Stimulated activated CD4-positive, alpha-beta T cell treated with anti-CD3 and anti-CD28 coated beads, Interleukin-4, amount 100 ng/mL, for 1 hour (primary cell): ENCODE measurements around the gene RERE.

ENCODE experiments used
- DNase-seq: peaks from one replicate; pipeline ENCODE4 v3.0.0-alpha.2; 2020

RERE gene

GRCh38 chr1:8312235-8313218, 504.9 kb downstream of the RERE start:
- no peak for DNase-seq

GRCh38 chr1:8311068-8311718, 506.2 kb downstream of the RERE start:
- DNase-seq, result no peak

GRCh38 chr1:8307628-8308027, 509.8 kb downstream of the RERE start:
- no peak for DNase-seq

GRCh38 chr1:8303876-8304275, 513.6 kb downstream of the RERE start:
- DNase-seq, result no peak

- no peak for DNase-seq
Observed at GRCh38 chr1:8303141-8303540, 514.3 kb downstream of the RERE start.
